ENCODE measurements around the gene MCOLN1. TPM values are rescaled to one million over a fixed set of nuclear protein-coding genes. Genes with fewer than 3 reads are reported as not detected.
A peak's percentile ranks its signal among the peaks of the same experiment; 100 is the strongest.

MCOLN1 gene
- polyA plus RNA-seq, 3 donors = 32.8 to 133 (median 34.3) TPM

DNA sequence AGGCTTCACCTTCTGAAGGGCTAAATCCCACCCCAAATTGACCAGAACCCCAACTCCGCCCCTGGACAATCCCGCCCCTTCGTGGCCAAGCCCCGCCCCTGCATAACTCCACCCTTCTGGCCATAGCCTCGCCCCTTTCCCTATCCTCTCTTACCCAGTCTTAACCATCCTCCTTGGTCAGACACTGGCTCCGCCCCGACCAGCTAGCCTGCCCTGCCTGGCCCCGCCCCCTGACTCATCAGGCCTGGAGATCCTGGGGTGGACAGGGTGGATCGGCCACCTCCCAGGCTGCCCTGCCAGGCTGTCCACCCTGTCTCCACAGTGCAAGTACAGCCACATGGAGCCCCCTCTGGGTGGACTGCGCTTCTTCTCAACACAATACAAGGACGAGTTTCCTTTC, 14.5 kb upstream of the MCOLN1 start:
- Mint-ChIP-seq H3K27me3 (ENCODE audit: low read depth in 3 of 3) (peaks cover 19 to 45% (median 34%) of the 10 kb centered on the region in 3 donors), H3K36me3 (no peaks in the 10 kb centered on the region), H3K27ac (peak overlapping the region in 2 of 7 donors; percentile 6 to 58), H3K9me3 (peaks cover 0 to 7% (median 2%) of the 10 kb centered on the region in 7 donors), H3K4me3 (no peak overlapping the region), H3K4me1 (peaks cover 27% of the 10 kb centered on the region)
- 40% methylated on average over 6 of the region's 11 CpGs for WGBS (ENCODE audit: insufficient coverage)
- Histone ChIP-seq H2AFZ (ENCODE audit: insufficient read depth, low read depth, low read length, poor library complexity, severe bottlenecking) (no peak overlapping the region), H3K4me2 (replicated peaks; ENCODE audit: extremely low read depth, low read length, poor library complexity, severe bottlenecking) (no peak overlapping the region), H3K27me3 (ENCODE audit: control insufficient read depth in 2 of 2, insufficient read depth in 2 of 2, low read length in 2 of 2) (peaks cover 0 to 19% of the 10 kb centered on the region in 2 donors), H3K9me3 (replicated peaks in 1 of 2; ENCODE audit: control insufficient read depth in 1 of 2, insufficient read depth in 1 of 2, low read length in 2 of 2) (peaks cover 0 to 3% of the 10 kb centered on the region in 2 donors), H3K79me2 (ENCODE audit: insufficient read depth, low read length) (no peaks in the 10 kb centered on the region), H4K20me1 (ENCODE audit: insufficient read depth, low read length) (no peaks in the 10 kb centered on the region), H3K36me3 (replicated peaks in 1 of 2; ENCODE audit: control insufficient read depth in 1 of 2, insufficient read depth in 2 of 2, low read length in 2 of 2) (no peaks in the 10 kb centered on the region), H3K4me1 (ENCODE audit: control insufficient read depth in 1 of 2, insufficient read depth in 2 of 2, low read length in 2 of 2) (peaks cover 23 to 35% of the 10 kb centered on the region in 2 donors), H3K9ac (ENCODE audit: insufficient read depth, low read length, poor library complexity, severe bottlenecking) (no peak overlapping the region), H3K4me3 (replicated peaks in 1 of 3; ENCODE audit: low read depth in 2 of 3, low read length in 3 of 3) (no peak overlapping the region), H3K27ac (ENCODE audit: low read depth in 1 of 2, low read length in 2 of 2) (no peak overlapping the region)
- intact Hi-C loops (cut with micrococcal nuclease) = loop anchor here (5.0 kb wide), 1 partner anchor 36 kb away; no protein-coding TSS in a partner anchor
- TF ChIP-seq, protein P1, sequence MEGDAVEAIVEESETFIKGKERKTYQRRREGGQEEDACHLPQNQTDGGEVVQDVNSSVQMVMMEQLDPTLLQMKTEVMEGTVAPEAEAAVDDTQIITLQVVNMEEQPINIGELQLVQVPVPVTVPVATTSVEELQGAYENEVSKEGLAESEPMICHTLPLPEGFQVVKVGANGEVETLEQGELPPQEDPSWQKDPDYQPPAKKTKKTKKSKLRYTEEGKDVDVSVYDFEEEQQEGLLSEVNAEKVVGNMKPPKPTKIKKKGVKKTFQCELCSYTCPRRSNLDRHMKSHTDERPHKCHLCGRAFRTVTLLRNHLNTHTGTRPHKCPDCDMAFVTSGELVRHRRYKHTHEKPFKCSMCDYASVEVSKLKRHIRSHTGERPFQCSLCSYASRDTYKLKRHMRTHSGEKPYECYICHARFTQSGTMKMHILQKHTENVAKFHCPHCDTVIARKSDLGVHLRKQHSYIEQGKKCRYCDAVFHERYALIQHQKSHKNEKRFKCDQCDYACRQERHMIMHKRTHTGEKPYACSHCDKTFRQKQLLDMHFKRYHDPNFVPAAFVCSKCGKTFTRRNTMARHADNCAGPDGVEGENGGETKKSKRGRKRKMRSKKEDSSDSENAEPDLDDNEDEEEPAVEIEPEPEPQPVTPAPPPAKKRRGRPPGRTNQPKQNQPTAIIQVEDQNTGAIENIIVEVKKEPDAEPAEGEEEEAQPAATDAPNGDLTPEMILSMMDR (IDR thresholded peaks at IDR 0.05) = no peak
- peak; percentile 82 to 89 (median 86) for DNase-seq

DNA sequence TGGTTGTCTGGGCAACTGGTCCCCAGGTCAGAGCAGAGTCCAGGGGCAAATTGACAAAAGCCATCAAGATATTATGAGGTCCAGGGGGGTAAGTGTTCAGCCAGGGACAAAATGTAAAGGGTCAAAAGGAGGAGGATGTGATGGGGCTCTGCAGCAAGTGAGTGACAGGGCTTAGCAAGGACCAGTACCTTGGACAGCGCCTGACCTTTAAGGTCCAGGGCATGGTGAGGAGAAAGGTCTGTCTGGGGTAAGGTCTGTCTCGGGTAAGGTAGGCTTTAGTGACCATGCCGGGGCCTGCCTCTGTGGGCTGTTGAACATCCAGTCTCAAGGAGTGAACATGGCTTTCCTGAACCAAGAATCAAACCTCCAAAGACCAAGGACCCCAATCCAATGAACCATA, 12.8 kb upstream of the MCOLN1 start:
- intact Hi-C loops (cut with micrococcal nuclease) = loop anchor here (5.0 kb wide), 1 partner anchor 37 kb away; no protein-coding TSS in a partner anchor
- peaks cover 0 to 3% of the 10 kb centered on the region in 2 donors for H3K9me3 ChIP-seq (replicated peaks in 1 of 2; ENCODE audit: control insufficient read depth in 1 of 2, insufficient read depth in 1 of 2, low read length in 2 of 2)

More for the DNA sequence above, 12.8 kb upstream of the MCOLN1 start:
- Histone ChIP-seq H3K27ac (ENCODE audit: low read depth in 1 of 2, low read length in 2 of 2) (no peak overlapping the region), H3K4me1 (ENCODE audit: control insufficient read depth in 1 of 2, insufficient read depth in 2 of 2, low read length in 2 of 2) (peaks cover 23 to 35% of the 10 kb centered on the region in 2 donors), H3K36me3 (replicated peaks in 1 of 2; ENCODE audit: control insufficient read depth in 1 of 2, insufficient read depth in 2 of 2, low read length in 2 of 2) (no peaks in the 10 kb centered on the region), H2AFZ (ENCODE audit: insufficient read depth, low read depth, low read length, poor library complexity, severe bottlenecking) (no peak overlapping the region), H4K20me1 (ENCODE audit: insufficient read depth, low read length) (no peaks in the 10 kb centered on the region), H3K4me2 (replicated peaks; ENCODE audit: extremely low read depth, low read length, poor library complexity, severe bottlenecking) (no peak overlapping the region), H3K4me3 (replicated peaks in 1 of 3; ENCODE audit: low read depth in 2 of 3, low read length in 3 of 3) (no peak overlapping the region), H3K27me3 (ENCODE audit: control insufficient read depth in 2 of 2, insufficient read depth in 2 of 2, low read length in 2 of 2) (peaks cover 0 to 16% of the 10 kb centered on the region in 2 donors), H3K9ac (ENCODE audit: insufficient read depth, low read length, poor library complexity, severe bottlenecking) (no peak overlapping the region), H3K79me2 (ENCODE audit: insufficient read depth, low read length) (no peaks in the 10 kb centered on the region)
- Mint-ChIP-seq H3K4me3 (peak overlapping the region in 1 of 2 donors; percentile 30), H3K27me3 (ENCODE audit: low read depth in 3 of 3) (peaks cover 27 to 46% (median 31%) of the 10 kb centered on the region in 3 donors), H3K27ac (peak overlapping the region in 1 of 7 donors; percentile 18), H3K9me3 (peaks cover 0 to 7% (median 2%) of the 10 kb centered on the region in 7 donors), H3K36me3 (no peaks in the 10 kb centered on the region), H3K4me1 (peaks cover 27% of the 10 kb centered on the region)
- DNase-seq = no peak
- WGBS (ENCODE audit: insufficient coverage) = 48% methylated on average over 2 of the region's 3 CpGs
- TF ChIP-seq, protein P1 (IDR thresholded peaks at IDR 0.05) = no peak

All from CD14-positive monocyte (primary cell).